Measurements from ENCODE around the gene DISP3.

DISP3 gene

DNA sequence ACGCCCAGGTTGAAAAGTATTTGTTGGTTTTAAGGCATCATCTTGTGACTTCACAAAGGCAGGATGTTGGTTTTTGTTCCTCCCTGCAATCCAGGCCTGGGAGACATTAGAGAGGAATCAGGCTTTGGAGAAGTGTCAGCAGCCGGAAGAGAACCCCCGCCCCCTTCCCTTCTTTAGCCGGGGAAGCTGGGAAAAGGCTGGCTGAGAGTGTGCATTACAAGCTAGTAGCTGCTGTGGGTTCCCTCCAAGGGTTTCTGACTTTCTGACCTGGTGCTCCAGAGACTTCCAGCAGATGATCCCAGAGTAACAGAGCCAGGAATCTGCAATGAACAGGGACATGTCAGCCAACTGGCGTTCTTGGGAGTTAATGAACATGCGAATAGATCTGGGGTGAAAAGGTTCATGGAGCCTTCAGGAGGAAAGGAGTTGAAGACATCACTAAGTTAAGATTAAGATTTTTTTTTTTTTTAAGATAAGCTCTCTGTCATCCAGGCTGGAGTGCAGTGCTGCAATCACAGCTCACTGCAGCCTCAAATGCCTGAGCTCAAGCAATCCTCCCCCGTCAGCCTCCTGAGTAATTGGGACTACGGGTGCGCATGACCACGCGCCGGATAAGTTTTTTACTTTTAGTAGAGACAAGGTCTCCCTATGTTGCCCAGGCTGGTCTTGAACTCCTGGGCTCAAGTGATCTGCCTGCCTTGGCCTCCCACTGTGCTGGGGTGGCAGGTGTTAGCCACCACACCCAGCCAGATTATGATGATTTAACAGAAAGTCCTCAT is 7.5 kb downstream of the DISP3 start:
- Histone ChIP-seq H3K4me3 (replicated peaks; ENCODE audit: low read depth, low read length) (no peak overlapping the region), H3K36me3 (ENCODE audit: control insufficient read depth, insufficient read depth, low read length) (no peaks in the 10 kb centered on the region), H3K27me3 (replicated peaks; ENCODE audit: control insufficient read depth, insufficient read depth, low read length) (peaks cover 2% of the 10 kb centered on the region)
- no peak for DNase-seq (ENCODE audit: extremely low read depth, insufficient read length)
- TF ChIP-seq, protein P1, sequence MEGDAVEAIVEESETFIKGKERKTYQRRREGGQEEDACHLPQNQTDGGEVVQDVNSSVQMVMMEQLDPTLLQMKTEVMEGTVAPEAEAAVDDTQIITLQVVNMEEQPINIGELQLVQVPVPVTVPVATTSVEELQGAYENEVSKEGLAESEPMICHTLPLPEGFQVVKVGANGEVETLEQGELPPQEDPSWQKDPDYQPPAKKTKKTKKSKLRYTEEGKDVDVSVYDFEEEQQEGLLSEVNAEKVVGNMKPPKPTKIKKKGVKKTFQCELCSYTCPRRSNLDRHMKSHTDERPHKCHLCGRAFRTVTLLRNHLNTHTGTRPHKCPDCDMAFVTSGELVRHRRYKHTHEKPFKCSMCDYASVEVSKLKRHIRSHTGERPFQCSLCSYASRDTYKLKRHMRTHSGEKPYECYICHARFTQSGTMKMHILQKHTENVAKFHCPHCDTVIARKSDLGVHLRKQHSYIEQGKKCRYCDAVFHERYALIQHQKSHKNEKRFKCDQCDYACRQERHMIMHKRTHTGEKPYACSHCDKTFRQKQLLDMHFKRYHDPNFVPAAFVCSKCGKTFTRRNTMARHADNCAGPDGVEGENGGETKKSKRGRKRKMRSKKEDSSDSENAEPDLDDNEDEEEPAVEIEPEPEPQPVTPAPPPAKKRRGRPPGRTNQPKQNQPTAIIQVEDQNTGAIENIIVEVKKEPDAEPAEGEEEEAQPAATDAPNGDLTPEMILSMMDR (IDR thresholded peaks at IDR 0.05; ENCODE audit: insufficient read depth, low read length, poor library complexity, severe bottlenecking): no peak

DNA sequence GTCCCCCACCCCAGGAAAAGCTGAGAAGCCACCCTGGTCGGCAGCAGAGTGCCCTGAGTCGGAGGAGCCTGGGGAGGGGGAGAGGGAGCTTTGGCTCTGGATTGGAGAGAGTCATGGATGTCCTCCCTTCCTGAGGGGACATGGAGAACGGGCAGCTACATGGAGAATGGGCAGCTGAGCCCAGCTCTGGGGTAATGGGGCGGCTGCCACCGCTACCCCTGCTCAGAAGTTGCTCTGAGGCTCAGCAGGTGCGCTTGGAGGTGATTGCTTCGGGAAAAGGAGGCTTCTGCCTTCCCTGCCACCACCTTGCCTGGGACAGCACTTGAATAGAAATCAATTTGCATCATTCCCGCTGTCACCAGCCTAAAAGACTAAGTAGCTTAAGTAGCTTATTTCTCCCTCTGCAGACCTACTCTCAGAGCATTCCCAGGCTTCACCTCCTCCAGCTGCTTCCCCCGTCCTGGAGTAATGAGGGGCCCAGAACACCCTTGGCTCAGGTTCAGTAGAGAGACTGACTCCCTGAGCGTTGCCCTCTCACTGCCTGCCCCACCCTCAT is 8.3 kb downstream of the DISP3 start:
- H3K36me3 ChIP-seq (ENCODE audit: control insufficient read depth, insufficient read depth, low read length): no peaks in the 10 kb centered on the region
- no peak for DNase-seq (ENCODE audit: extremely low read depth, insufficient read length)
- H3K27me3 ChIP-seq (replicated peaks; ENCODE audit: control insufficient read depth, insufficient read depth, low read length): peaks cover under 1% of the 10 kb centered on the region
- TF ChIP-seq, protein P1 (IDR thresholded peaks at IDR 0.05; ENCODE audit: insufficient read depth, low read length, poor library complexity, severe bottlenecking): no peak
- no peak overlapping the region for H3K4me3 ChIP-seq (replicated peaks; ENCODE audit: low read depth, low read length)

DNA sequence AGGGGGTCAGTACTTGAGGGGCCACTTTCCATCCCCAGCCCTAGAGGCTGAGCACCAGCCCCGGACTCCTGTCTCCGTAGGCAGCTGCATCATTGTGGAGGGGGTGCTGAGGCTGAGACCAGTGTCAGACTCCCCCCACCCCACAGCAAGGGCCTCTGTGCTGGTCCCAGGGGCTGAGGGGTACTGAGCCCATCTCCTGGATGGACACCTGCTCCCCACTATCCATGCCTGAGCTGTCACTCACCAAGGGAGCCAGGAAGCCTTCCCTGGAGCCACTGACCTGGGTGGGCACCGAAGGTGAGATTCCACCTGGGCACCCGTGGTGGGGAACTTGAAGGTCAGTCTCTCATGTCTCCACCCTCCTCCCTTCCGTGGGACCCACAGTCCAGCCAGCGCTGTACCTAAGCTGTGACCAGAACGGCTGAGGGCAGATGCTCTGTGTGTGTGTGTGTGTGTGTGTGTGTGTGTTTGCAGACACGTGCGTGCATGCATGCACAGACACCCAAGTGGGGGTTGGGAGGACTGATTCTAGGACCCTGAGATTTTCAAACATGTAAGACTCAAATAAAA is 9.3 kb downstream of the DISP3 start:
- Histone ChIP-seq H3K27me3 (replicated peaks; ENCODE audit: control insufficient read depth, insufficient read depth, low read length) (no peaks in the 10 kb centered on the region; the same call in 1 of the 2 replicates), H3K36me3 (ENCODE audit: control insufficient read depth, insufficient read depth, low read length) (no peaks in the 10 kb centered on the region), H3K4me3 (replicated peaks; ENCODE audit: low read depth, low read length) (no peak overlapping the region)
- TF ChIP-seq, protein P1 (IDR thresholded peaks at IDR 0.05; ENCODE audit: insufficient read depth, low read length, poor library complexity, severe bottlenecking): no peak
- DNase-seq (ENCODE audit: extremely low read depth, insufficient read length): no peak

DNA sequence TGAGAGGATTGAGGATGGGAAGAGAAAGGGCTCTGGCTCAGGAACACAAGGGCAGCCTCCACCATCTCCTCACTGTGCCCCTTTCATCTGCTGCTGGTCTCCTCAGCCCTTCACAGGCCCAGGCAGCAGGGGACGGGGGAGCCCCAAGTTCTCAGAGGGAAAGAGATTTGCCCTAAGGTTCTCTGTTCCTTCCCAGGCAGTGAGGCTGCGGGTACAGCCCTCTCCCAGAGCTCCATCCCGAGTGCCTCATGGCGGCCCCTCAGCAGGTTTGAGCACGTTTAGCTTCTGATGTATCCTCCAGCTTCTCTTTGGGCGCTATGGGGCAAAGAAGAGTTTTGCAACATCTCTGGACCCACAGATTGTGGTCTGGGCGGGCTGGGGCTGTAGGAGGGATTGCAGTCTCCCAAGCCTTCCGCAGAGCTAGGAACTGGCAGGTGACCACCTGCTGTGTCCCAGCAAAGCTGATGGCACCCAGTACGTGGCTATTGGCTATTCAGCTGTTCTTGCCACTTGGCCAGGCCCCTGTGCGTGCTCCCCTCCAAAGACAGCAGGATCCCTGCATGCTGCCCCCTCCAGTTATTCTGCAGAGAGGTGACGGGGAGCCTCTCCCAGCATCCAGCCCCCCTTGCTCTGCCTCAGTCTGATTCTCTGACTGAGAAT is 10.1 kb downstream of the DISP3 start:
- H3K36me3 ChIP-seq (ENCODE audit: control insufficient read depth, insufficient read depth, low read length): no peaks in the 10 kb centered on the region
- DNase-seq (ENCODE audit: extremely low read depth, insufficient read length): no peak
- no peaks in the 10 kb centered on the region; the same call in 1 of the 2 replicates for H3K27me3 ChIP-seq (replicated peaks; ENCODE audit: control insufficient read depth, insufficient read depth, low read length)
- H3K4me3 ChIP-seq (replicated peaks; ENCODE audit: low read depth, low read length): no peak overlapping the region
- TF ChIP-seq, protein P1 (IDR thresholded peaks at IDR 0.05; ENCODE audit: insufficient read depth, low read length, poor library complexity, severe bottlenecking): no peak

DNA sequence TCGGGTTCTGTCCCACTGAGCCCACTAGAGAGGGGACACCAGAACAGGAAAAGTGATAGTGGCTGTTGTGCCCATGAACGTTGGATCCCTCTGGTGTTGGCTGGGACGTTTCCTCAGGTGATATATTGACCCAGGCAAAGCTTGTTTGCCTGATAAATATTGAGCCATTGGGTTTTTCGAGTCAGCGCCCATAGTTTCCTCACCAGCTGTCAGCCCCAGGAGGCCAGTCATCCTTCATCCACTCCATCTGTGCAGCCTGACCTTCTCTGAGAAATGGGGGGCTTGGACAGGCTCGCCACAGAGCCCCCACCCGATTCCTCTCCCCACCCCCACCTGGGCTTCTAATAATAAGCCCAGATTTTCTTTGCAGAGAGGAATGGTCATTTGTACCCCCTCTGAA is 13.3 kb downstream of the DISP3 start:
- DNase-seq (ENCODE audit: extremely low read depth, insufficient read length): no peak
- TF ChIP-seq, protein P1 (IDR thresholded peaks at IDR 0.05; ENCODE audit: insufficient read depth, low read length, poor library complexity, severe bottlenecking): no peak
- Histone ChIP-seq H3K36me3 (ENCODE audit: control insufficient read depth, insufficient read depth, low read length) (no peaks in the 10 kb centered on the region), H3K4me3 (replicated peaks; ENCODE audit: low read depth, low read length) (no peak overlapping the region), H3K27me3 (replicated peaks; ENCODE audit: control insufficient read depth, insufficient read depth, low read length) (no peaks in the 10 kb centered on the region; the same call in 1 of the 2 replicates)
